HepG2 (cell line): Measurements from ENCODE around the gene NCOA3. TPM values are rescaled to one million over a fixed set of nuclear protein-coding genes. Genes with fewer than 3 reads are reported as not detected.

Experiments
- FOXP4 ChIP-seq: sonication (generic); formaldehyde crosslinking; IDR thresholded peaks from 2 replicates; pipeline ENCODE4 v1.4.0; 2020; ENCODE audit warnings: missing genetic modification reagents
- ISL2 ChIP-seq: sonication (generic); formaldehyde crosslinking; IDR thresholded peaks from 2 replicates; pipeline ENCODE4 v1.5.0; 2020; ENCODE audit warnings: missing genetic modification reagents
- KDM2A ChIP-seq: sonication (generic); formaldehyde crosslinking; IDR thresholded peaks from 2 replicates; pipeline ENCODE4 v1.4.0; 2020; ENCODE audit warnings: low read depth, missing genetic modification reagents, borderline replicate concordance
- KLF11 ChIP-seq: IDR thresholded peaks from 2 replicates; pipeline ENCODE4 v1.6.1; 2016; ENCODE audit warnings: missing compliant biosample characterization
- NFIC ChIP-seq: IDR thresholded peaks from 2 replicates; pipeline ENCODE4 v1.6.1; 2012; ENCODE audit warnings: mild to moderate bottlenecking, low read length, inconsistent platforms
- POGZ ChIP-seq: sonication (generic); formaldehyde crosslinking; IDR thresholded peaks from 2 replicates; pipeline ENCODE4 v1.4.0; 2020; ENCODE audit warnings: mild to moderate bottlenecking, missing genetic modification reagents
- RAD21 ChIP-seq: fragments of 450-650 bp; formaldehyde crosslinking; IDR thresholded peaks from 2 replicates; pipeline ENCODE4 v1.5.0; 2020; ENCODE audit warnings: mild to moderate bottlenecking
- RBFOX2 ChIP-seq: fragments of 200-400 bp; formaldehyde crosslinking; IDR thresholded peaks from 2 replicates; pipeline ENCODE4 v1.6.1; 2017; ENCODE audit warnings: low read depth, mild to moderate bottlenecking, low read length
- SATB2 ChIP-seq: sonication (generic); formaldehyde crosslinking; IDR thresholded peaks from 2 replicates; pipeline ENCODE4 v1.5.0; 2020; ENCODE audit warnings: missing genetic modification reagents
- ZBTB10 ChIP-seq: sonication (generic); formaldehyde crosslinking; IDR thresholded peaks from 2 replicates; pipeline ENCODE4 v1.4.0; 2020; ENCODE audit warnings: missing genetic modification reagents, borderline replicate concordance
- ZNF24 ChIP-seq: fragments of 450-650 bp; IDR thresholded peaks from 2 replicates; pipeline ENCODE4 v1.6.1; 2017; ENCODE audit warnings: antibody characterized with exemption, mild to moderate bottlenecking
- polyA plus RNA-seq, 8 experiments: library from polyadenylated mRNA; depleted of rRNA in 3 of 8; stranded (reverse) in 7 of 8; unstranded in 1 of 8; fragments of >200 nt; fragmentation: Illumina TruSeq in 4 of 8; extraction: Trizol in 4 of 8; gene quantifications; 2 replicates each; pipeline versions ENCODE4 v1.2.1 to v1.2.3, GENCODE V29; 2011 to 2016; ENCODE audit warnings: low read depth in 4 of 8, missing spikeins in 1 of 8, mixed read lengths in 1 of 8; ENCODE audit not compliant: insufficient read depth in 1 of 8
- total RNA-seq, 5 experiments: library from RNA; depleted of rRNA; stranded (reverse); fragments of >200 nt; fragmentation: Illumina TruSeq; extraction: Trizol; gene quantifications; 2 replicates each; pipeline ENCODE4 v1.2.3, GENCODE V29; 2016; ENCODE audit warnings: low read depth in 1 of 5
- TF ChIP-seq, protein P1 (sequence below): sonication (generic); formaldehyde crosslinking; IDR thresholded peaks from 2 replicates; pipeline ENCODE4 v1.4.0; 2020; ENCODE audit warnings: missing genetic modification reagents
- TF ChIP-seq, protein P2 (sequence below): sonication (generic); formaldehyde crosslinking; IDR thresholded peaks from 2 replicates; pipeline ENCODE4 v1.8.1; 2022; ENCODE audit warnings: mild to moderate bottlenecking, missing genetic modification reagents
- TF ChIP-seq, protein P3 (sequence below): sonication (generic); formaldehyde crosslinking; IDR thresholded peaks from 2 replicates; pipeline ENCODE4 v1.5.0; 2020; ENCODE audit warnings: mild to moderate bottlenecking, missing genetic modification reagents

The NCOA3 gene
- total and polyA plus RNA-seq, 2 of the 13 experiments (the other 11 are each of a cell fraction or from before 2014, with no cell fraction given) = 35.0 to 56.8 TPM

- TF ChIP-seq, protein P1, sequence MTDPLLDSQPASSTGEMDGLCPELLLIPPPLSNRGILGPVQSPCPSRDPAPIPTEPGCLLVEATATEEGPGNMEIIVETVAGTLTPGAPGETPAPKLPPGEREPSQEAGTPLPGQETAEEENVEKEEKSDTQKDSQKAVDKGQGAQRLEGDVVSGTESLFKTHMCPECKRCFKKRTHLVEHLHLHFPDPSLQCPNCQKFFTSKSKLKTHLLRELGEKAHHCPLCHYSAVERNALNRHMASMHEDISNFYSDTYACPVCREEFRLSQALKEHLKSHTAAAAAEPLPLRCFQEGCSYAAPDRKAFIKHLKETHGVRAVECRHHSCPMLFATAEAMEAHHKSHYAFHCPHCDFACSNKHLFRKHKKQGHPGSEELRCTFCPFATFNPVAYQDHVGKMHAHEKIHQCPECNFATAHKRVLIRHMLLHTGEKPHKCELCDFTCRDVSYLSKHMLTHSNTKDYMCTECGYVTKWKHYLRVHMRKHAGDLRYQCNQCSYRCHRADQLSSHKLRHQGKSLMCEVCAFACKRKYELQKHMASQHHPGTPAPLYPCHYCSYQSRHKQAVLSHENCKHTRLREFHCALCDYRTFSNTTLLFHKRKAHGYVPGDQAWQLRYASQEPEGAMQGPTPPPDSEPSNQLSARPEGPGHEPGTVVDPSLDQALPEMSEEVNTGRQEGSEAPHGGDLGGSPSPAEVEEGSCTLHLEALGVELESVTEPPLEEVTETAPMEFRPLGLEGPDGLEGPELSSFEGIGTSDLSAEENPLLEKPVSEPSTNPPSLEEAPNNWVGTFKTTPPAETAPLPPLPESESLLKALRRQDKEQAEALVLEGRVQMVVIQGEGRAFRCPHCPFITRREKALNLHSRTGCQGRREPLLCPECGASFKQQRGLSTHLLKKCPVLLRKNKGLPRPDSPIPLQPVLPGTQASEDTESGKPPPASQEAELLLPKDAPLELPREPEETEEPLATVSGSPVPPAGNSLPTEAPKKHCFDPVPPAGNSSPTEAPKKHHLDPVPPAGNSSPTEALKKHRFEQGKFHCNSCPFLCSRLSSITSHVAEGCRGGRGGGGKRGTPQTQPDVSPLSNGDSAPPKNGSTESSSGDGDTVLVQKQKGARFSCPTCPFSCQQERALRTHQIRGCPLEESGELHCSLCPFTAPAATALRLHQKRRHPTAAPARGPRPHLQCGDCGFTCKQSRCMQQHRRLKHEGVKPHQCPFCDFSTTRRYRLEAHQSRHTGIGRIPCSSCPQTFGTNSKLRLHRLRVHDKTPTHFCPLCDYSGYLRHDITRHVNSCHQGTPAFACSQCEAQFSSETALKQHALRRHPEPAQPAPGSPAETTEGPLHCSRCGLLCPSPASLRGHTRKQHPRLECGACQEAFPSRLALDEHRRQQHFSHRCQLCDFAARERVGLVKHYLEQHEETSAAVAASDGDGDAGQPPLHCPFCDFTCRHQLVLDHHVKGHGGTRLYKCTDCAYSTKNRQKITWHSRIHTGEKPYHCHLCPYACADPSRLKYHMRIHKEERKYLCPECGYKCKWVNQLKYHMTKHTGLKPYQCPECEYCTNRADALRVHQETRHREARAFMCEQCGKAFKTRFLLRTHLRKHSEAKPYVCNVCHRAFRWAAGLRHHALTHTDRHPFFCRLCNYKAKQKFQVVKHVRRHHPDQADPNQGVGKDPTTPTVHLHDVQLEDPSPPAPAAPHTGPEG = peak; percentile 98
- no peak for TF ChIP-seq ZBTB10 (CRISPR knock-in tag)
- TF ChIP-seq POGZ = peak; percentile 100
- TF ChIP-seq ISL2 (CRISPR knock-in tag) = peak; percentile 42; the same call in 1 of the 2 replicates
- TF ChIP-seq KLF11 (CRISPR knock-in tag) = peak; percentile 95; the same call in 1 of the 2 replicates
- TF ChIP-seq, protein P2, sequence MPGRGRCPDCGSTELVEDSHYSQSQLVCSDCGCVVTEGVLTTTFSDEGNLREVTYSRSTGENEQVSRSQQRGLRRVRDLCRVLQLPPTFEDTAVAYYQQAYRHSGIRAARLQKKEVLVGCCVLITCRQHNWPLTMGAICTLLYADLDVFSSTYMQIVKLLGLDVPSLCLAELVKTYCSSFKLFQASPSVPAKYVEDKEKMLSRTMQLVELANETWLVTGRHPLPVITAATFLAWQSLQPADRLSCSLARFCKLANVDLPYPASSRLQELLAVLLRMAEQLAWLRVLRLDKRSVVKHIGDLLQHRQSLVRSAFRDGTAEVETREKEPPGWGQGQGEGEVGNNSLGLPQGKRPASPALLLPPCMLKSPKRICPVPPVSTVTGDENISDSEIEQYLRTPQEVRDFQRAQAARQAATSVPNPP (CRISPR knock-in tag) = no peak
- no peak for TF ChIP-seq RBFOX2
- no peak for TF ChIP-seq RAD21 (CRISPR knock-in tag)
- TF ChIP-seq SATB2 (CRISPR knock-in tag) = no peak
- TF ChIP-seq FOXP4 = peak; percentile 87
- peak; percentile 57; the same call in 1 of the 2 replicates for TF ChIP-seq NFIC
- 0 out of 2 replicates have a peak, but pooled peaks have one; percentile 9 for TF ChIP-seq ZNF24
- TF ChIP-seq, protein P3, sequence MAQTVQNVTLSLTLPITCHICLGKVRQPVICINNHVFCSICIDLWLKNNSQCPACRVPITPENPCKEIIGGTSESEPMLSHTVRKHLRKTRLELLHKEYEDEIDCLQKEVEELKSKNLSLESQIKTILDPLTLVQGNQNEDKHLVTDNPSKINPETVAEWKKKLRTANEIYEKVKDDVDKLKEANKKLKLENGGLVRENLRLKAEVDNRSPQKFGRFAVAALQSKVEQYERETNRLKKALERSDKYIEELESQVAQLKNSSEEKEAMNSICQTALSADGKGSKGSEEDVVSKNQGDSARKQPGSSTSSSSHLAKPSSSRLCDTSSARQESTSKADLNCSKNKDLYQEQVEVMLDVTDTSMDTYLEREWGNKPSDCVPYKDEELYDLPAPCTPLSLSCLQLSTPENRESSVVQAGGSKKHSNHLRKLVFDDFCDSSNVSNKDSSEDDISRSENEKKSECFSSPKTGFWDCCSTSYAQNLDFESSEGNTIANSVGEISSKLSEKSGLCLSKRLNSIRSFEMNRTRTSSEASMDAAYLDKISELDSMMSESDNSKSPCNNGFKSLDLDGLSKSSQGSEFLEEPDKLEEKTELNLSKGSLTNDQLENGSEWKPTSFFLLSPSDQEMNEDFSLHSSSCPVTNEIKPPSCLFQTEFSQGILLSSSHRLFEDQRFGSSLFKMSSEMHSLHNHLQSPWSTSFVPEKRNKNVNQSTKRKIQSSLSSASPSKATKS (CRISPR knock-in tag) = no peak
- TF ChIP-seq KDM2A (CRISPR knock-in tag) = peak; percentile 59; the same call in 1 of the 2 replicates
These were observed 74.9 kb downstream of the NCOA3 start (continued) for GRCh38 chr20:47576516-47577033.
